Endothelial cell of umbilical vein (primary cell): Measurements from ENCODE around the gene PPP1R3E. TPM values are rescaled to one million over a fixed set of nuclear protein-coding genes. Genes with fewer than 3 reads are reported as not detected.

Experiments
- BruUV-seq: library from RNA; stranded (reverse); fragments of 400-500 nt; replicated peaks from 2 replicates; lab custom pipeline; 2021; lab: Mats Ljungman, UMichigan
- CTCF ChIA-PET: fragments of 300-600, 350-600 bp; sonication (Branson Sonifier 250); formaldehyde crosslinking; loops from one replicate; lab custom pipeline; 2021; ENCODE audit warnings: antibody characterized with exemption, inconsistent platforms; lab: Charles Lee
- POLR2A ChIA-PET: fragments of 300-600, 350-600 bp; sonication (Branson Sonifier 250); formaldehyde crosslinking; loops from one replicate; lab custom pipeline; 2021; ENCODE audit warnings: antibody characterized with exemption, inconsistent platforms; lab: Charles Lee
- DNase-seq: peaks from one replicate; pipeline ENCODE4 v3.0.0-alpha.2; 2011; ENCODE audit warnings: low read depth, low spot score
- FAIRE-seq: peaks from 2 replicates; lab custom pipeline; 2011; peaks lifted over from hg19 to GRCh38; lab: Jason Lieb, UNC
- H2AFZ ChIP-seq: 2 replicates; pipeline ENCODE4 v1.6.0; 2012; ENCODE audit warnings: low read depth, low read length, control low read depth, inconsistent platforms
- H3K27ac ChIP-seq: 2 replicates; pipeline ENCODE4 v1.5.1; 2011; ENCODE audit warnings: low read depth, mild to moderate bottlenecking, control low read depth, low read length, moderate library complexity; ENCODE audit not compliant: insufficient read depth
- H3K27me3 ChIP-seq, 2 experiments: 2 replicates each; pipeline versions ENCODE4 v1.6.0 to v1.6.1; 2011; ENCODE audit warnings: low read length in 2 of 2, mixed read lengths in 1 of 2; ENCODE audit not compliant: control insufficient read depth in 2 of 2, insufficient read depth in 2 of 2
- H3K36me3 ChIP-seq, 2 experiments: 2 replicates in 1 of 2; 3 replicates in 1 of 2; pipeline ENCODE4 v1.5.1; 2011; ENCODE audit warnings: low read length in 2 of 2, mild to moderate bottlenecking in 1 of 2, moderate library complexity in 1 of 2; ENCODE audit not compliant: control insufficient read depth in 2 of 2, insufficient read depth in 2 of 2; ENCODE audit errors: extremely low read depth in 1 of 2
- H3K4me1 ChIP-seq: 3 replicates; pipeline ENCODE4 v1.5.1; 2011; ENCODE audit warnings: mild to moderate bottlenecking, low read length; ENCODE audit not compliant: control insufficient read depth, insufficient read depth; ENCODE audit errors: extremely low read depth
- H3K4me2 ChIP-seq: 2 replicates; pipeline ENCODE4 v1.6.1; 2011; ENCODE audit warnings: low read length, control low read depth, mixed read lengths; ENCODE audit not compliant: insufficient read depth
- H3K4me3 ChIP-seq, 3 experiments: fragments of 200-600 bp in 1 of 3; sonication (generic), shearing (Covaris generic) in 1 of 3; replicated peaks in 1 of 3; 2 replicates each; pipeline ENCODE4 v1.5.1; 2011 to 2016; ENCODE audit warnings: control low read depth in 3 of 3, low read length in 3 of 3, mild to moderate bottlenecking in 2 of 3, inconsistent platforms in 1 of 3, low read depth in 1 of 3, moderate library complexity in 1 of 3; ENCODE audit not compliant: insufficient read depth in 1 of 3
- H3K79me2 ChIP-seq: 2 replicates; pipeline ENCODE4 v1.6.0; 2012; ENCODE audit warnings: low read length, inconsistent platforms; ENCODE audit not compliant: control insufficient read depth, insufficient read depth
- H3K9ac ChIP-seq: replicated peaks from 2 replicates; pipeline ENCODE3; 2011; ENCODE audit warnings: low read length, control low read depth; ENCODE audit not compliant: insufficient read depth; ENCODE audit errors: extremely low read depth
- H3K9me1 ChIP-seq: replicated peaks from 3 replicates; pipeline ENCODE4 v1.6.0; 2011; ENCODE audit warnings: mild to moderate bottlenecking, low read length; ENCODE audit not compliant: control insufficient read depth, insufficient read depth; ENCODE audit errors: extremely low read depth
- H3K9me3 ChIP-seq: replicated peaks from 2 replicates; pipeline ENCODE4 v1.5.1; 2012; ENCODE audit warnings: low read length, inconsistent platforms; ENCODE audit not compliant: control insufficient read depth, insufficient read depth
- H4K20me1 ChIP-seq: replicated peaks from 2 replicates; pipeline ENCODE3; 2011; ENCODE audit warnings: mild to moderate bottlenecking, low read length; ENCODE audit not compliant: control insufficient read depth, insufficient read depth; ENCODE audit errors: extremely low read depth
- CTCF ChIP-seq, 2 donors: IDR thresholded peaks; 1 replicate in 1 of 2; 2 replicates in 1 of 2; pipeline ENCODE4 v1.5.1; 2011; ENCODE audit warnings: low read length in 2 of 2, mild to moderate bottlenecking in 2 of 2, moderate library complexity in 2 of 2, control low read depth in 1 of 2, inconsistent platforms in 1 of 2, low read depth in 1 of 2; ENCODE audit not compliant: insufficient read depth in 1 of 2; ENCODE audit errors: extremely low read depth in 1 of 2
- EZH2 ChIP-seq: IDR thresholded peaks from 2 replicates; pipeline ENCODE4 v1.6.1; 2012; ENCODE audit warnings: borderline replicate concordance, low read depth, mild to moderate bottlenecking, moderate library complexity, low read length, inconsistent platforms; ENCODE audit not compliant: severe bottlenecking
- FOS ChIP-seq: IDR thresholded peaks from 2 replicates; pipeline ENCODE4 v1.6.1; 2011; ENCODE audit warnings: mild to moderate bottlenecking, low read length, moderate library complexity, borderline replicate concordance; ENCODE audit not compliant: insufficient read depth
- GATA2 ChIP-seq: IDR thresholded peaks from 2 replicates; pipeline ENCODE4 v1.7.0; 2011; ENCODE audit warnings: low read depth, mild to moderate bottlenecking, moderate library complexity, mixed read lengths, low read length; ENCODE audit not compliant: insufficient read length, insufficient read depth
- JUN ChIP-seq: IDR thresholded peaks from 2 replicates; pipeline ENCODE4 v1.6.1; 2011; ENCODE audit warnings: borderline replicate concordance, low read depth; ENCODE audit not compliant: insufficient read length, insufficient read depth
- MAX ChIP-seq: IDR thresholded peaks from 2 replicates; pipeline ENCODE4 v1.6.1; 2011; ENCODE audit not compliant: insufficient read depth, insufficient read length
- MYC ChIP-seq: IDR thresholded peaks from one replicate; pipeline ENCODE4 v1.6.1; 2011; ENCODE audit warnings: mild to moderate bottlenecking, low read depth, low read length
- POLR2A ChIP-seq: IDR thresholded peaks from 2 replicates; pipeline ENCODE4 v1.6.1; 2012; ENCODE audit warnings: low read depth, mild to moderate bottlenecking, control low read depth, low read length
- POLR2AphosphoS5 ChIP-seq: IDR thresholded peaks from 2 replicates; pipeline ENCODE4 v1.6.1; 2012; ENCODE audit warnings: low read depth, mild to moderate bottlenecking, control low read depth, low read length, moderate library complexity; ENCODE audit not compliant: insufficient read depth
- dilution Hi-C: fragments of 300-500 bp; cut with MboI; formaldehyde crosslinking; loops from one replicate; pipeline ENCODE4 v1.15.0; 2019; ENCODE audit warnings: low sequenced_read_pairs; ENCODE audit not compliant: extremely low pct_ligation_motif_present
- intact Hi-C: fragments of 100-400 bp; cut with micrococcal nuclease; formaldehyde crosslinking; loops from one replicate; pipeline ENCODE4 v1.10.0; 2022
- polyA plus RNA-seq, 4 experiments: library from polyadenylated mRNA; depleted of rRNA in 3 of 4; stranded (reverse) in 3 of 4; unstranded in 1 of 4; fragments of >200 nt; gene quantifications; 2 replicates each; pipeline versions ENCODE4 v1.2.1 to v1.2.3, GENCODE V29; 2011 to 2012; ENCODE audit warnings: missing spikeins in 1 of 4
- total RNA-seq: library from RNA; stranded (reverse); gene quantifications from 2 replicates; pipeline ENCODE4 v1.2.3, GENCODE V29; 2021

Gene PPP1R3E
- total and polyA plus RNA-seq, 2 donors (not counting 3 experiments of a cell fraction or from before 2014, with no cell fraction given) = 4.3 to 7.4 TPM

GRCh38 chr14:23307146-23307530 lies 4.5 kb upstream of the PPP1R3E start:
- no peaks in the 10 kb centered on the region for H3K27me3 ChIP-seq

More at GRCh38 chr14:23307146-23307530, 4.5 kb upstream of the PPP1R3E start:
- H3K27ac ChIP-seq = peak overlapping the region; percentile 78
- H3K4me1 ChIP-seq = peaks cover 27% of the 10 kb centered on the region
- H3K9me1 ChIP-seq = no peaks in the 10 kb centered on the region
- POLR2A ChIA-PET = interaction anchor here (1.0 to 1.2 kb wide), 2 partner anchors 14 to 17 kb away, joined by 3 to 6 read pairs; partner anchors contain the start of gene PABPN1
- no peaks in the 10 kb centered on the region for H3K9me3 ChIP-seq
- no peaks in the 10 kb centered on the region for H4K20me1 ChIP-seq
- intact Hi-C loops = no loop called here
- H2AFZ ChIP-seq = no peak overlapping the region
- no peak for DNase-seq
- peak overlapping the region; percentile 85 for H3K9ac ChIP-seq
- no peak for FAIRE-seq
- TSS peak; percentile 46 for BruUV-seq
- dilution Hi-C loops = no loop called here
- H3K4me3 ChIP-seq = peak overlapping the region; percentile 84 to 92 (median 89)
- TF ChIP-seq POLR2A (no peak), EZH2 (no peak), JUN (no peak), MAX (no peak), MYC (no peak), CTCF (IDR thresholded peaks at IDR 0.05; ENCODE audit: extremely low read depth in 1 of 2, insufficient read depth in 1 of 2, low read depth in 1 of 2, low read length in 2 of 2) (no peak), GATA2 (no peak), POLR2AphosphoS5 (no peak), FOS (no peak)
- H3K4me2 ChIP-seq = peak overlapping the region; percentile 88
- peaks cover 45% of the 10 kb centered on the region for H3K79me2 ChIP-seq
- CTCF ChIA-PET = interaction anchor here (0.8 to 3.2 kb wide), 3 partner anchors 14 to 20 kb away, joined by 3 to 17 read pairs (median 3); partner anchors contain the start of gene PABPN1
- peaks cover 0 to 12% of the 10 kb centered on the region in 2 experiments for H3K36me3 ChIP-seq
